HPDE6-E6E7 (cell line): ENCODE measurements around the gene FGFR3.
"Not testable (repeated sequence)": the region's sequence is repeated elsewhere in the genome, so short reads cannot be mapped to it uniquely, and the experiment has no call there.

Source experiments
- DNase-seq: peaks from one replicate; pipeline ENCODE4 v3.0.0; 2011; ENCODE audit warnings: missing footprints; ENCODE audit errors: extremely low spot score

FGFR3 gene

DNA sequence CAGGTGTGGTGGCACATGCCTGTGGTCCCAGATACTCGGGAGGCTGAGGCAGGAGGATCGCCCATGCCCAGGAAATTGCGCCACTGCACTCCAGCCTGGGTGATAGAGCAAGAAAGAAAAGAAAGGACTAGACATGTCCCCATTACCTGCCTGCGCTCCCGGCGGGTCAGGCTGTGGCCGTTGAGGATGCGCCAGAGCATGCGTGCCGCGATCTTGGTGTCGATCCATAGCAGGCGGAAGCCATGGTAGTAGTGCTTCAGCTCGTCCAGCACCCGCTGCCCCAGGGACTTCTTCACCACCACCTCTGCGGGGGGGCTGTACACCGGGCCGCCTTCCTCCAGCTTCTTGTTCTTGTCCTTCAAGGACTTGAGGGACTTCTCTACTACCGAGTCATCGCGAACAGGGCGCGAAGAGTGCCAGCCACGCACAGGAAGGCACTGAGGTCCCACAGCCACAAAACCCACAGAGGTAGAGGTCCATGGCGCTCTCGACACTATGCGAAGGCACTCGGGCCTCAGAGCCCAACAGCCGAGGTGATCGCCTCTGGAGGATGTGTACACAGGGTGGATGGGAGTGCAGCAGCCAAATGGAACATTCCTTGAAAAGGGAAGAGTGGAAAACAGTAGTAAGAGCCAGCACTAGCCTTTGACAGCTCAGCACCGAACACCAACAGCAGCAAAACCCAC lies 48.3 kb downstream of the FGFR3 start:
- no peak for DNase-seq

DNA sequence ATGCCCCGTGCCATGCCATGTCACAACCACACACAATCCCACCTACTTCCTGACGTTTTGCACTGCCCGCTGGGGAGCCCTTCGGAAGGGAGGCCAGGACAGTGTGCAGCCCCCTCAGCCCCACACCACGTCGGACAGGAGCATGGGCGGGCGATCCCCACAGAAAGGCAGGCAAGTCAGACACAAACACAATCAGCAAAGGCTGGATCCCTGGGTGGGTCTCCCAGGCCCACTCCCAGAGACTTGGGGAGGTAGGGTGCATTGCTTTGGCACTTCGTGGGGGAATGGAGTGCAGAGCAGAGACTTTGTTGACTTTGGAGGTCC lies 48.8 kb downstream of the FGFR3 start:
- no peak for DNase-seq

DNA sequence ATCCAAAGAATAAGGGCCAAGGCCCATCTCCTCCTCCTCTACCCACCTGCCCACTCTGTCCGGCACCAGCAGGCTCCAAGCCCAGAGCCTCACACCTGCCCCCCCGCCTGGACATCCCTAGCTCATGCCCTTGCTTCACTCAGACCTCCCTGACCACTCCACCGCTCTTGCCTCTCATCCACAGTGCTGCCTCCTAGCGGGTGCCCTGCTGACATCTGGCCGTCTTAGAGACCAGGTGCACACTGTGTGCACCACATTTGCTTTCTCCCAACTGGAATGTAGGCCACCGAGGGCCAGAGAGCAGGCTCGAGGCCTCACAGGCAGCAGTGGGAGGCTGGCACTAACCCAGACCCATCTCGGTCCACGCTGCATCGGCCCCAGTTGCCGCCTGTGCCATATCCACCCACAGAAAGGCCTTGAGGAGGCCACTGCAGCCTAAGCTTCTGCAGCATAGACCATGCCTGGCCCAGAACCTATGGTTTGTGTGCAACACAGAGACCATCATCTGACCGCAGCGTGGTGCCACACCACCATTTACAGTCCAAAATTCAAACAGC lies 49.3 kb downstream of the FGFR3 start:
- DNase-seq, result no peak

DNA sequence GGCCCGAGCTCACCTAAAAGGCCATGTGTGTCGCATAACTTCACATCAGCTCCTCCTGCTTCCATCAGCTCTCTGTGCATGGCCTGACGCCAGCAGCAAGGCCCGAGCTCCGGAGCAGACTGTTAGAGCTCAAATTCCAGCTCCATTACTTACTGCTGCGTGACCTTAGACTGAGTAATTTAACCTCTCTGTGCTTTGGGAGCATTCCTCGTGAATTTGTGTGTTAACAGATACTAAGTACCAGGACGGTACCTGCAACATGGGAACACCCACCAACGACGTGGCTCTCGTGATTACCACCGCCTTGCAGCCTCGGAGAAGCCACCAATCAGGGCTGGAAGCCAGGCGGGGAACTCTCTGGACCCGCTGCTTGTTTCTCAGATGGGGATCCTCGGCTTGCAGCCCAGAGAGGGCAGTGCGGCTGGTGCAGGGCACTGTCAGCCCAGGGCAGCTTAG lies 49.9 kb downstream of the FGFR3 start:
- no peak for DNase-seq

DNA sequence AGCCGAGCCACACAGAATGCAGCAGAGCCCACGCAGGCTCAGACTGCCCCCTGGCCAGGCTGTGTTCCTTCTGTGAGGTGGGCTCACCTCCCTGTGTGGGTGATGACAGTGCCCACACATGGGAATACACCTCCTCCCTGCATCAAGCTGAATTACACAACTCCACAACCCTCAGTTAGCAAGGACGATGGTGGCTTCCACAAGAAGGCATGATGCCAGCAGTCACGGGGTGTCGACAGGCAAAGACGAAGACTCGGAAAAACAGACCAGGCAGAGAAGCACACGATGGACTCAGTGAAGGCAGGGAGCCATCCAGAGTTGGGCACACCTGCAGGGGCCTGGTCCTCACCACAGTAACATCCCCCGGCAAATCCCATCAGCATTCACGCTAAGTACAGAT lies 50.8 kb downstream of the FGFR3 start:
- DNase-seq, result no peak

DNA sequence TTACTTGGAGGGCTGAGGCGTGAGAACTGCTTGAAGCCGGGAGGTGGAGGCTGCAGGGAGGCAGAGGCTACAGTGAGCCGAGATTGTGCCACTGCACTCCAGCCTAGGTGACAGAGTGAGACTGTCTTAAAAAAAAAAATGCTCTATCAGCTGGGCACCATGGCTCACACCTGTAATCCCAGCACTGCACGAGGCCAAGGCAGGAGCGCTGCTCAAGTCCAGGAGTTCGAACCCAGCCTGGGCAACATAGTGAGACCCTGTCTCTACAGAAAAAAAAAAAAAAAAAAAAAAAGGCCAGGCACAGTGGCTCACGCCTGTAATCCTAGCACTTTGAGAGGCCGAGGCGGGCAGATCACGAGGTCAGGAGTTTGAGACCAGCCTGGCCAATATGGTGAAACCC lies 51.5 kb downstream of the FGFR3 start:
- not testable (repeated sequence) for DNase-seq

DNA sequence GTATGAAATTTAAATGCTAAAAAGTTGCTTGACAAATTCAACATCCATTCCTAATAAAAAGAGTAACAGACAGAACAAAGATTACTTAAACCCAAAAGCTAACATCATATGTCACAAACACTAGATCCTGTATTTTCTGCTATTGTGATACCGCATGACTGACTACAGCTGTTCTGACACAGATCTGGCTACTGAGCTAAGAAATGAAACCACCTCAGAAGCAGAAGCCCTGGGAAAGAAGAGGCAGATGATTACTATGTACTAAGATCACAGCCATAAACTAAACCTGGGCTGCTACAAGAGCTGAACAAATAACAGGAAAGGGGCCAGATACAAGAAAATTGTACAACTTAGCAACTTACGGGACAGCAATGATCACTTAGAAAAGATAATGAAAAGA lies 53.5 kb downstream of the FGFR3 start:
- no peak for DNase-seq

DNA sequence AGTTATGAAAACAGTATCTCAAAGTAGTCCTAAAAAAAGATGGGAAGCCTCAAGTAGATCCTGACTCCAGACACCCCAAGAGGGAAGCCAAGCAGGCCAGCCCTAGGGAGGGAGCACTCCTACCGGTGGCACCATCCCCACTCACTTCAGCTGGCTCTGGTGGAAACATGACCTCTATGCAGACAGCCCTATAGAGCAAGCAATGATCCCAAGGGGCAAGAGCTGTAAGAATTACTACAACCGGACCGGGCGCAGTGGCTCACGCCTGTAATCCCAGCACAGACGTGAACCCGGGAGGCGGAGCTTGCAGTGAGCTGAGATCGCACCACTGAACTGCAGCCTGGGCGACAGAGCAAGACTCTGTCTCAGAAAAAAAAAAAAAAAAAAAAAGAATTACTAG lies 57.2 kb downstream of the FGFR3 start:
- no peak for DNase-seq

DNA sequence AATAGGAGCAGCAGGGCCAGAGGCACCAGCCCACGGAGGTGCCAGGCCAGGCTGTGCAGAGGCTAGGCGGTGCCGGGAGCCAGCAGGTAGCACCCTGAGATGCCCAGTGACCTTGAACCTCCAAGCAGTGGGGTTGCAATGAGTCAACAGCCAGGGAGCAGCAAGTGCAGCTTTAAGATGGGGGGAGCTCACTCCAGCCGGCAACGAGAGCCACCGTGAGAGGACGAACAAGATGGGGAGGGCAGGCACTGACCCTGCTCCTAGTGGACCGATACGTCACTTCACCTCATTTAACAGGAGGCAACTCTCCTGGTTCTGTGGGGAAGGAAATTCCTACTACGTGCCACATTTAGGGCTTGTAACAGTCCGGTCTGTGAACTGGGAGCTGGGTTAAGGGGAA lies 58.1 kb downstream of the FGFR3 start:
- no peak for DNase-seq

DNA sequence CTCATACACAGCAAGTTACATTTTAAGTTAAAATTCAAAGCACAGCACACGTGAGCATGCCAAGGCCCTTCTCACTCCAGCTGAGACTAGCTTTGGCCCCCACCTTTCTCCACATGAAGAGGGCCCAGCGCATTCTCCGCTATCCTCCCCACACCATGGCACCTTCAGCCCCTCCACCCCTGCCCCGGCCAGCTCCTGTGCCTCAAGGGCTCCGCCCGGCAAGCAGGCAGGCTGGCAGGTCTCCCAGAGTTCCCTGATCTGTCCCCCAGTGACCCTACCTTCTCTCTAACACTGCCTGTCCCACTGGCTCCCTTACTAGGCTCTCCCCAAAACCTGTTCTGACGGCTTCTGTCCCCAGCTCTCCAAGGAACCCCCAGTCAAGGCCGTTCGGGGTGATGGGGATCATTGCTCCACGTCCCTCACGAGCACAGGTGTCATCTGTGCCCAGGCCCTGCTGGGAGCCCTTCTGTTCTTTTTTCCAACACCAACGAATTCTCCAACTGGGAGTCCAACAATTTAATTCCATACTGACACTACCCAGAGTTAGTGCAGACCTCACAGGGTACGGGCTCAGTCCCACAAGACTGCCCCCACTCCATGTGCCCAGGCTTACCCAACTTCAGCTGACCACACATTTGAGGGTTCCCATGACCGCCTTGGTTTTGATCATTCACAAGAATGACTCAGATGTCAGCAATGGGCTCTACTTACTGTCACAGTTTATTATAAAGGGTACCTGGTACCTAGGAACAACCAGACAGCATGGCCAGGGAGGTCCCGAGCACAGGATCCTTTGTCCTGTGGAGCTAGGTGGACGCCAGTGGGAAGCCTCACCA lies 58.7 kb downstream of the FGFR3 start:
- no peak for DNase-seq

DNA sequence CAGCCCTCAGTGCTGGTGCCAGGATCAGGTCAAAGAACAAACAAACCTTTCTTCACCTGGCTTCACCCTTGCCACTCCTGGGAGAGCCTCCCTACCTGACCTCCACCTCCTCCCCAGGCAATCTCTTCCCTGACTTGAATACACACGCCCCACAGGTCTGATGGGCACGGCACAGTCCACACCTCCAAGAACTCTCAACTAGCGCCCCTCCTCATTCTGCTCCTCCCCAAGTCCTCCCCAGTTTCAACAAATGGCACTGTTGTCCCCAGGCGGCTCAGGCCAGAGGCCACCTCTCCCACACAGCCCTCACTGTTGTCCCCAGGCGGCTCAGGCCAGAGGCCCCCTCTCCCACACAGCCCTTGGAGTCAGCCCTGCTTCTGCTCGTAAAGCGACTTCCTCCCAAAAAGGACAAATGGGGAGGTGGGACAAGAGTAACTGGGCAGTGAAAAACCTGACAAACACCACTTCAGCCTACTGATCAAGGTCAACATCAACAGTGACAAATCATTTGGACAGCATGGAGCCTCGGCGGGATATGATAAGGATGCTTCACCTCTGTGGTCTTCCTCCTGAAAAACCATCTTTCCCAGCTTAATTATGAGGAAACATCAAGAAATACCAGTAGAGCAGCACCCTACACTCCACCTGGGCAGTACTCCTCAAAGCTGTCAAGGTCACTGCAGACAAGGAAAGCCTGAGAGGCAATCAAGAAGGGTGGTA lies 60.0 kb downstream of the FGFR3 start:
- DNase-seq, result no peak

DNA sequence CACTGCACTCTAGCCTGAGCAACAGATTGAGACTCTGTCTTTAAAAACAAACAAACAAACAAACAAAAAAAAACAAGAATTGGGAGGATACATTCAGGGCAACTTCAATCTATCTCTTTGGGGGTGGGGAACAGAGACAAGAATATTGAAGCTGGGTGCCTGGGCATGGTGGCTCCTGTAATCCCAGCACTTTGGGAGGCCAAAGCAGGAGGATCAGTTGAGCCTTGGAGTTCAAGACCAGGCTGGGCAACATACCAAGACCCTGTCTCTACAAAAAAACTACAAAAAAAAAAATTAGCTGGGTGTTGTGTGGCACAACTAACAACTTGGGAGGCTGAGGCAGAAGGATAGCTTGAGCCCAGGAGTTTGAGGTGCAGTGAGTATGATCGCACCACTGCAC lies 61.7 kb downstream of the FGFR3 start:
- no peak for DNase-seq

DNA sequence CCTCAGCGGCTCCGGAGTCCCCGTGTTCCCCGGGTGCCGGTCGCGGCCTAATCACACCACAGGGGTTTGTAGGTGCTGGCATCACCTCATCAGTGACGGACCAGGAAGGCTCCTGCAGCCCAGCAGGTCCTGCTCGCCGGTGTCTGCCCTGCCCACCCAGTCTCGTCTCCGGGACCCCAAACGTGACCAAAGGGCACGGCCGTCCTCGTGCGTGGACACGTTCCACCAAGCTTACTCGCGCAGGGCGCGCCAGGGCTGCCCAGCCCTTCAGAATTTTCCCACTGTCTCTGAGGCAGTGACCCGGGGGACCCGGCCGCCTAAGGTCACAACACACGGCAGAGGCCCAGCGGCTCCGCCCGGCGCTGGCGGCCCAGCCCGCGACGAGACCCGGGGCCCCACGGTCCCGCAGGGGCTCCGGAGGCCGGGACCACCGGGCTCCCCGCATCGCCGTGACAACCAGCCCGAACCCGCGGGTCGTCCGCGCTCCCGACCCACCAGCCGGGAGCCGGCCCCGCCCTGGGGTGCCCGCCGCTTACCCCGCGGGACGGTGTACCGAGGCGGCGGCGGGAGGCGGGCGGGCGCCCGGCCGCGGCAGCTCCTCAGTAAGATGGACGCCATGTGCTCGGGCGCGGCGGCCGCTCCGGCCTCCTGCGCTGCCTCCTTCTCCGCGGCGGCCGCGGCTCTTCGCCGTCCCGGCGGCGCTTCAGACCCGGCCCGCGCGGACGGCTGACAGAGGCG lies 62.4 kb downstream of the FGFR3 start:
- DNase-seq, result no peak

DNA sequence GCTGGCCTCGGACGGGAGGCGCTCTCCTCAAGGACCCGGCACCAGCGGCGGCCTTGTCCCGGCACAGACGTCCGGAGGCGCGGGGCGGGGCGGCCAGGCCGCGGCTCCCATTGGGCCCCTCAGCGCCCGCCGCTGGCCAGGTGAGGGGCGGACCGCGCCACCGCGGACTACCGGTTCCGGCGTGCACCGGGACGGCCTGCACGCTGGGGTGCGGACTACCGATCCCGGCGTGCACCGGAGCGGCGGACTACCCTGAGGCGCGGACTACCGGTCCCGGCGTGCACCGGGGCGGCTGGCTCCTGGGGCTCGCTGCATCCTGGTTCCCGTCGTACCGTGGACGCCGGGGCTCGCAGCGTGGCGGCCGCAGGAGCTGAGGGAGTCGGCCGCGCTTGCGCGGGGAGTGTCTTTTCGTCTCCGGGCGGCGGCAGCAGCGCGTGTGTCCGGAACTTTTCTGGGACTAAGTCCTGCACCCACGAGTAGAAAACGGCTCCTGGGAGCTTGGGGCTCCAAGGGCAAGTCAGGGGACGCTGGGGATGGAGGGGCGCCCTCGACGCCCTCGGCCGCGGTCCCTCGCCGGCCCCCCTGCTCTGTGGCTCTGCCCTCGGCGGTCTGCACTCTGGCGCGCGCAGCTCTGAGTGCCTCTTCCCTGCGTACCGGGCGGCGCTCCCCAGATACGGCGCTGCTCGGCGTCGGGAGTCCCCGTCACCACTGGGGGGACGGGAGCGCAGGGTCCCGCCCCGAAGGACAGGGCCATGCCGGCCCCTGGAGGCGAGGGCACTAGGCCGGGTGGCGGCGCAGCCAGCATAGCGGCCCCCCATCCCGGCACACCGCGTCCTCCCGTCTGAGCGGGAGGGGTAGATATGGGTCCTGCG lies 63.2 kb downstream of the FGFR3 start, which contains the start of gene LETM1:
Gene LETM1 (minus strand): TSS at position 86 of the 872 bp plus-strand sequence. CDS start 206 bp downstream, outside the sequence.
- DNase-seq, result peak; percentile 91

DNA sequence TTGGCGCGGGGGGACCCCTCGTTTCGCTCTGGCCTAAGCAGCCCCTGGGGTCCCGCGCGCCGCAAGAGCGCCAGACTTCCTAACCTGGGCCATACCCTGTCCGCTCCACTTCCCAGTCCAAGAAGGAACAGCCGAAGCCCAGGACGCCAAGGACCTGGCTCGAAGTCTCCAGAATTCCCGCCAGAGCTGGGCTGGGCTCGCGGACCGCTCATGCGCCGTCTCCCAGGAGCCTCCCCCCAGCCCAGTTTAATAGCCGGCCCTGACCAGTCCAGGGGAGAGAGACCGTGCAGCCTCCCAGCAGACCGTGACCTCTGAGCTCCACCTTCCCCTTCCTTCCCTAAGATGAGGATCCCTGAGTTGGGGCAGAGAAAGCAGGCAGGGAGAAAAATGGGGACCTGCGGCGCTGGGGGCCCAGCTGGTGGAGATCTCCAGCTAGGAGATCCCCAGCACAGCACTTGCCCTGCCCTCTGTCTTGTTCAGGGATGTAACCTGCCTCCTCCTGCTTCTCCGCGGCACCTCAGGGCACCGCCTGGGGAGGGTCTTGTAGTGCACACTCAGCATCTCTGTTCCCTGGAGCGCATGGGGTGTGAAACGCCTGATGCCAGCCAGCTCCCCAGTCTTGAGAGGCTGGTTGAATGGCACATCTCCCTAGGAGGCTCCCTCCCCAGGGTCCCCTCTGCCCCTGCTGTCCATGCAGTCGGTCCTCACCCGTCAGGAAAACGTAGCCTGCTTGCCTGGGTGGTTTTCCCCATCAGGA lies 64.0 kb downstream of the FGFR3 start:
- no peak for DNase-seq

DNA sequence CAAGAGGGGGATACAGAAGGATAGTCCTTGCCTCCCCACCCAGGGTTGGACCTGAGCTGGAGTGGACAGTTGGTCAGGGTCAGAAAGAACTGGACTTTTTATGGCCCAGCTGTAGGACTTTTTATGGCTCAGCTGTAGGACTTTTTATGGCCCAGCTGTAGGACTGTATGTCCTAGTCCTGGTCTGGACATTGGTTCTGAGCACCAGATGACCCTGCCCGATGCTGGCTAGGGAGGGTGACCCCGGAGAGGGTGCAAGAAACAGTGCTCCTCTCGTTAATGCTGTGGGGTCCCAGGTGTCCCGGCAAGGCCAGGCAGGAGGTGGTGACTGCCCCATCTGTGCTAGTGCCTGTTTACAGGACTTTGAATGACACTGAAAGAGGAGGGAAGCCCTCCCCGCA lies 64.8 kb downstream of the FGFR3 start:
- DNase-seq, result no peak
